DMS114 treated with DMSO at 0.1 percent for 48 hours (cell line): ENCODE measurements around the gene NAALADL2.
"Not testable (repeated sequence)": the region's sequence is repeated elsewhere in the genome, so short reads cannot be mapped to it uniquely, and the experiment has no call there.

Experiments
- DNase-seq: peaks from one replicate; lab custom pipeline; 2025; ENCODE audit not compliant: unreplicated experiment; lab: John Stamatoyannopoulos, UW

The NAALADL2 gene

GRCh38 chr3:175460849-175461399 lies 601.8 kb downstream of the NAALADL2 start:
- DNase-seq, result not testable (repeated sequence)

GRCh38 chr3:175464362-175464761 lies 605.2 kb downstream of the NAALADL2 start:
- DNase-seq, result no peak

GRCh38 chr3:175469124-175469523 lies 610.0 kb downstream of the NAALADL2 start:
- no peak for DNase-seq

- no peak for DNase-seq
Observed at GRCh38 chr3:175475765-175476164, 616.6 kb downstream of the NAALADL2 start.

- DNase-seq, result no peak
Observed at GRCh38 chr3:175476489-175476888, 617.4 kb downstream of the NAALADL2 start.

DNA sequence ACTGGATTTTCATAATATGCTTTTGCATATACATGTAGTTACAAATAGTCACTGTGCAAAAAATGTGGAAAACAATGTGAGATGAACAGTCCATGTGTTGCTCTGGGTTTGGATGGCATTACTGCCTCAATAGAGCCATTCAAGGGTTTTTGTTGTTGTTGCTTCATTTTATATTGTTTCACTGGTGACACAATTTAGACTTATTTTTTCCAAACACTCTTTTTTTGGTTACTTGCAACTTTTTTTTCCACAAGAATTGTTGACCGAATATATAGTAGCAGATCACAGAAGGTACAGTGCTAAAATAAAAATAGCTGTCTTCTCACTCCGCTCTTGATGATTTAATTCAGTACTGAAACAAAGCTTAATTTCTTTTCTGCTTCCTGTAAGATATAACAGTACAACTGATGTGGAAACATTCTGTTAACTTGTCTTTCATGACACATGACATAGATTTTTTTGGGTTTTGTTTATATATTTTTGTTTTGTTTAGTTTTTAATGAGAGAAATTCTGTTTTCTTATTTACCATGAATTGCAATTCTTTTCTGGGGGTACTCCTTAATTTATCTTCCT lies 618.6 kb downstream of the NAALADL2 start:
- no peak for DNase-seq

- DNase-seq, result no peak
Observed at GRCh38 chr3:175478301-175478700, 619.2 kb downstream of the NAALADL2 start.

DNA sequence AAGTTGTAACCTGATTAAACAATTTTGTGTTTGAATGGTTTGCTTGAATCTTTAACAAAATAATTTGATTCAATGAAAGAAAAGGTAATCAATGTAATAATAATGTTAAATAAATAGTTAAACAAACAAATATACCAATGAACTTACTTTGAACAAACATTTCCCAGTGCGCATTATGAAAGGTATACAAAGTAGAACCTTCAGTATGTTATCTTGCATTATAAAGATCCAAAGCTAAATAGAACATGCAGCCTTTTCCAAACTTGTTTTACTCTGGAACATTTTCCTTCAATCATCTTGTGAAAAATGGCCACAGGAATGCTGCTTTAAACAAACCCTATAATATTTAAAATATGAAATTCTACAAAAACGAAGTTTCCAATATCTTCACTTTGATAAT lies 620.0 kb downstream of the NAALADL2 start:
- no peak for DNase-seq

DNA sequence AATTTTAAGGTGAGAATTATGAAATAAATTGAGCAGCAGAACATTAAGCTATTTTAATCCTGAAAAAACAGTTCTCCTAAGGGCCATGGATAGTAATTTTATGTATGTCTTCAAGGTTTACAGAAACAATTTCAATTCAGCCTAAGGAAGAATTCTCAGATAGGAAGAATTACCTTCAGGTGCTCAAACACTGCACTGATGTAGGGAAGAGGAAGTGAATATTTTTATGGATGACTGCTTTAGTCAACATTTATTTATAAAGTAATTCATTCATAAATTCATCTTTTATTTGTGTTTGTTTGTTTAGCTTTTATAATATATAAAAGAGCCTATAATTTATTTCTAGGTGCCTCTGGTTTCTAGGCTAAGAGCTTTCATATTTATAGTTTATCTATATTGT lies 620.7 kb downstream of the NAALADL2 start:
- no peak for DNase-seq

- no peak for DNase-seq
Observed at GRCh38 chr3:175484666-175485065, 625.5 kb downstream of the NAALADL2 start.

DNA sequence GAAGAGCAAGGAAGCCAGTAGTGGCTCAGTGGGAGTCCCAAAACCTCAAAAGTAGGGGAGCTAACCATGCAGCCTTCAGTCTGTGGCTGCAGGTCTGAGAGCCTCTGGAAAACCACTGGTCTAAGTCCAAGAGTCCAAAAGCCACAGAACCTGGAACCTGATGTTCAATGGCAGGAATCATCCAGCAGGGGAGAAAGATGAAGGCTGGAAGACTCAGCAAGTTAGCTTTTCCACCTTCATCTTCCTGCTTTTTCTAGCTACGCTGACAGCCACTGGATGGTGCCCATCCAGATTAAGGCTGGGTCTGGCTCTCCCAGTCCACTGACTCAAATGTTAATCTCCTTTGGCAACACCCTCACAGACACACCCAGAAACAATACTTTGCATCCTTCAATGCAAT lies 626.3 kb downstream of the NAALADL2 start:
- no peak for DNase-seq

- no peak for DNase-seq
Observed at GRCh38 chr3:175486255-175486654, 627.1 kb downstream of the NAALADL2 start.

DNA sequence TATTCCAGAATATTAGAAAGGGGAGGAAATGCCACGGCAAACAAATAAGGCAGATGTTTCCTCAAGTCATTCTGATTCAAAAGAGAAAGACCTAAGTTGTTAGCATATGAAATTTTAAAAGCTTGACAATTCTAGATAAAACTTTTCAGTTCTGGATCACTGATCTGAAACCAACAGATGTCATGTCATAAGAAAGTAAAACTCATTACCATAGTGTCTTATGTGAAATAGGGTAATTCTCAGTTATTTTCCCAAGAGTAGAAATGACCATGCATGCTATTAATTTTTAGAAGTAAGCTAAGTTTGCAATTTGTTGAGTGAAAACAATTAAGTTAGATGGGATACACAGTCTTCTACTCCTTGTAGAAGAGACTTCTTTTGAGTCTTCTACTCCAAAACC lies 630.3 kb downstream of the NAALADL2 start:
- no peak for DNase-seq

- DNase-seq, result no peak
Observed at GRCh38 chr3:175493301-175493700, 634.2 kb downstream of the NAALADL2 start.

DNA sequence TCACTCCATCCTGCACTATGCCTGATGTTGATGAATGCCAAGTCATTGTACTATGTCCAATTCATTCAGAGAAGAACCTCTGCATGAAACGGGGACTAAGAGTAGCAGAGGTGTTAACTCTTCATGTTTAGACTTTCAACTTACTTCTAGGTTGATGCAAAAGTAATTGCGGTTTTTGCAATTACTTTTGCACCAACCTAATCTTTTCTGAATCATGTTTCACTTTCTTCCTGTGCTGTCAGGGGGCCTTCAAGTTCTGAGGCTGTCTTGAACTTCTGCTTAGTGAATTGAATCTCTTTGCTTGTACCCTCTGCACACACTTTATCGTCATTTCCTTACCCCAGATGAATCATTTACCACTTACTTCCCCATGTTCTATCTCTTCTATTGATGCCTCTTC lies 636.2 kb downstream of the NAALADL2 start:
- no peak for DNase-seq

- no peak for DNase-seq
Observed at GRCh38 chr3:175502155-175502554, 643.0 kb downstream of the NAALADL2 start.

- no peak for DNase-seq
Observed at GRCh38 chr3:175511219-175511785, 652.2 kb downstream of the NAALADL2 start.

DNA sequence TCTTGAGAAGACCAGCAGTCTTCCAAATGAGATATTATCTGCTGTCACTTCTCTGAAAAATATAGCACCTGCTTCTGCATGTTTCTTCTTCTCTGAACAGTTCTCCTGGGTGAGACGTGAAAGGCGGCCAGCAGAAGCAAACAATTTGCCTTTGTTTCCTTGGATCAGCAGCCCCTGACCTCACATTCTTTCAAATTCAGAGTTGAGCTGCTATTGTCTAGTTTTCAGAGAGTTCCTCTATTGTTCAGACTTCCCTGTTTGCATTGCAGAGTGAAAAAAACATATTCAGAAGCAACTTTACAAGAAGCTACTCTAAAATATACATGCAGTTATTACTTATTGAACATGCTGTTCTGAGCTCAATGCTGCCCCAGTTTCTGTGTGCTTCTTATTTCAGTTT lies 653.6 kb downstream of the NAALADL2 start:
- no peak for DNase-seq

GRCh38 chr3:175518459-175518858 lies 659.3 kb downstream of the NAALADL2 start:
- DNase-seq, result no peak

DNA sequence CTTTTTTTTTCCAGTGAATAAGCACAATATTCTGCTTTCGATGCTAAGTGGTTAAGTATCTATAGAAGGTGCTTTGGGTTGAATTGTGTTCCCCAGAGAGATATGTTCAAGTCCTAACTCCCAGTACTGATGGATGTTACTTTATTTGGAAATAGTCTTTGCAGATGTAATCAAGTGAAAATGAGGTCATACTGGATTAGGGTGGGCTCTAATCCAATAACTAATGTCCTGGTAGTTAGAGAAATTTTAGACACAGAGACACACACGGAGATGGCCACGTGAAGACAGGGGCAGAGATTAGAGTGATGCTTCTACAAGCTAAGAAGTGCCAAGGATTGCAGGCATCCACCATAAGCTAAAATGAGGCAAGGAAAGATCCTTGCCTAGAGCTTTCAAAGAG lies 662.3 kb downstream of the NAALADL2 start:
- no peak for DNase-seq

- no peak for DNase-seq
Observed at GRCh38 chr3:175526191-175526590, 667.1 kb downstream of the NAALADL2 start.

DNA sequence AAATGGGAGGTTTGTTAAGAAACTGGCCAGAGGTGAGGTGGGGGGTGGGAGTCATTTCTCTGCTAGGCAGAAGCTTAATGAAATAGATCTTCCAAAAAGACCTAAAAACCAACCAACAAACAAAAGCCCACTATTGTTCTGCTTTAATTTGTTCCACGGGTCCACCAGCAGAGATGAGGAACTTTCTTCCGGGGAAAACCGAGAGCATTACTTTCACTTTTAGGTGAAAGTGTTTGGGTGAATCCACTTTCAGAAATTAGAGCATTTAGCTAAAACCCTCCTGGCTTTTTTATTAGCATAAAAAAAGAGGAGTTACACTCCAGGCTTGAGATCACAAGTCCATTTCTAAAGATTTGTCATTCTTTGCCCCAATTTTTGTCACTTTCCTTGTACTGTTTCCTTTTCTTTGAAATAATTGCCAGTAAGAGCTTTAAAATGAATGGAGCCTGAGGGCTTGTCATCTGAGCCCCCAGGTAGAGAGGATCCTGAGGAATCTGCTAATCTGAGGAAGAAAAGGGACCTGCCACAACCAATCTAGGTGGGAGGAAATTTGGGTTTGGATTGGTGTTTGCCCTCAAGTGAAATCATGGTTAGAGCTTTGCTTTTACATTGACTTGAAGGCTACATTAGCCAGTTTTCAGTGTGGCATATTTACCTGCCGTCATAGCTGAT lies 667.6 kb downstream of the NAALADL2 start:
- DNase-seq, result no peak
